Esophagus muscularis mucosa (tissue), 4 donors: ENCODE results near the gene TMEM218. TPM values are rescaled to one million over a fixed set of nuclear protein-coding genes. Genes with fewer than 3 reads are reported as not detected.
"Not testable (repeated sequence)": the region's sequence is repeated elsewhere in the genome, so short reads cannot be mapped to it uniquely, and the experiment has no call there.

ENCODE experiments used
- DNase-seq: peaks from one replicate; pipeline ENCODE4 v3.0.0-alpha.2; 2017; ENCODE audit errors: extremely low spot score
- H3K27ac ChIP-seq, 4 donors: fragments of 200-600 bp; sonication (generic); replicated peaks in 1 of 4; 1 replicate in 3 of 4; 2 replicates in 1 of 4; pipeline ENCODE4 v1.5.1; 2016 to 2019; ENCODE audit warnings: mild to moderate bottlenecking in 1 of 4
- H3K27me3 ChIP-seq, 4 donors: fragments of 200-600 bp; sonication (generic); one replicate each; pipeline versions ENCODE4 v1.5.1 to v1.6.0; 2016 to 2019
- H3K36me3 ChIP-seq, 4 donors: fragments of 200-600 bp; sonication (generic); one replicate each; pipeline ENCODE4 v1.5.1; 2016 to 2019
- H3K4me1 ChIP-seq, 4 donors: fragments of 200-600 bp; sonication (generic); one replicate each; pipeline ENCODE4 v1.5.1; 2016 to 2019
- H3K4me3 ChIP-seq, 4 donors: fragments of 200-600 bp; sonication (generic); 1 replicate in 2 of 4; 2 replicates in 2 of 4; pipeline ENCODE4 v1.5.1; 2016 to 2019; ENCODE audit warnings: mild to moderate bottlenecking in 4 of 4, moderate library complexity in 1 of 4
- H3K9me3 ChIP-seq, 4 donors: fragments of 200-600 bp; sonication (generic); 1 replicate in 3 of 4; 2 replicates in 1 of 4; pipeline ENCODE4 v1.5.1; 2016 to 2019
- CTCF ChIP-seq, 3 experiments: fragments of 200-600 bp in 2 of 3; fragments of 450-650 bp in 1 of 3; sonication (generic) in 2 of 3; IDR thresholded peaks; one replicate each; pipeline ENCODE4 v1.5.1; 2017 to 2019; ENCODE audit warnings: antibody characterized with exemption in 3 of 3, mild to moderate bottlenecking in 2 of 3, moderate library complexity in 1 of 3
- EP300 ChIP-seq: sonication (generic); formaldehyde crosslinking; IDR thresholded peaks from one replicate; pipeline ENCODE4 v1.6.1; 2017; ENCODE audit warnings: antibody characterized with exemption
- POLR2A ChIP-seq: fragments of 450-650 bp; IDR thresholded peaks from one replicate; pipeline ENCODE4 v1.6.1; 2017; ENCODE audit warnings: antibody characterized with exemption, moderate library complexity, mild to moderate bottlenecking, low read depth
- POLR2AphosphoS5 ChIP-seq, 2 donors: sonication (generic); formaldehyde crosslinking; IDR thresholded peaks; one replicate each; pipeline ENCODE4 v1.6.1; 2017; ENCODE audit warnings: antibody characterized with exemption in 2 of 2
- WGBS: methylation state at CpG from one replicate; pipeline ENCODE4 v1.1.5; 2018; 5-methylcytosine and 5-hydroxymethylcytosine counted together
- intact Hi-C: fragments of 100-400 bp; cut with DNase I; formaldehyde crosslinking; loops from one replicate; pipeline ENCODE4 v1.15.1; 2023
- total RNA-seq, 4 donors: library from RNA; depleted of rRNA; stranded (reverse); fragments of >200 nt; gene quantifications; one replicate each; pipeline versions ENCODE4 v1.1.0 to v1.2.1, GENCODE V29; 2016

TMEM218 gene
- total RNA-seq, 4 donors from 2014 or later: 13.1 to 20.4 (median 15.5) TPM

- no peak overlapping the region for H3K4me3 ChIP-seq
- 84% methylated on average over 5 of the region's 5 CpGs for WGBS
- TF ChIP-seq EP300: no peak
- no peak for TF ChIP-seq POLR2AphosphoS5 (IDR thresholded peaks at IDR 0.05)
- no peak for TF ChIP-seq CTCF (IDR thresholded peaks at IDR 0.05)
- TF ChIP-seq POLR2A: no peak
- H3K36me3 ChIP-seq: no peaks in the 10 kb centered on the region
- intact Hi-C loops: no loop called here
- no peaks in the 10 kb centered on the region for H3K9me3 ChIP-seq
- DNase-seq: no peak
- no peaks in the 10 kb centered on the region for H3K27me3 ChIP-seq
- H3K27ac ChIP-seq: no peak overlapping the region
- H3K4me1 ChIP-seq: no peaks in the 10 kb centered on the region
These were observed 54.3 kb downstream of the TMEM218 start for GRCh38 chr11:125056931-125057692.

- H3K27ac ChIP-seq, H3K27me3 ChIP-seq, H3K36me3 ChIP-seq, H3K4me1 ChIP-seq, H3K9me3 ChIP-seq, DNase-seq, H3K4me3 ChIP-seq, intact Hi-C loops: not testable (repeated sequence)
- WGBS: 100% methylated on average over 2 of the region's 2 CpGs
These were observed 55.3 kb downstream of the TMEM218 start for GRCh38 chr11:125056111-125056510.

GRCh38 chr11:125055107-125055715 is 56.2 kb downstream of the TMEM218 start:
- Histone ChIP-seq H3K4me3 (no peak overlapping the region), H3K4me1 (no peaks in the 10 kb centered on the region), H3K27me3 (no peaks in the 10 kb centered on the region), H3K36me3 (no peaks in the 10 kb centered on the region), H3K9me3 (no peaks in the 10 kb centered on the region), H3K27ac (no peak overlapping the region)
- TF ChIP-seq EP300 (no peak), CTCF (IDR thresholded peaks at IDR 0.05) (no peak), POLR2A (no peak), POLR2AphosphoS5 (IDR thresholded peaks at IDR 0.05) (no peak)
- WGBS: 79% methylated on average over 2 of the region's 2 CpGs
- DNase-seq: no peak
- intact Hi-C loops: no loop called here

GRCh38 chr11:125053167-125053566 is 58.3 kb downstream of the TMEM218 start:
- H3K36me3 ChIP-seq: no peaks in the 10 kb centered on the region
- no peak overlapping the region for H3K4me3 ChIP-seq
- H3K27me3 ChIP-seq: no peaks in the 10 kb centered on the region
- H3K9me3 ChIP-seq: no peaks in the 10 kb centered on the region
- no peak overlapping the region for H3K27ac ChIP-seq
- TF ChIP-seq EP300 (no peak), POLR2A (no peak), CTCF (IDR thresholded peaks at IDR 0.05) (no peak), POLR2AphosphoS5 (IDR thresholded peaks at IDR 0.05) (no peak)
- 83% methylated on average over 1 of the region's 1 CpG for WGBS
- intact Hi-C loops: no loop called here
- DNase-seq: no peak
- no peaks in the 10 kb centered on the region for H3K4me1 ChIP-seq

- Histone ChIP-seq H3K27ac (no peak overlapping the region), H3K36me3 (no peaks in the 10 kb centered on the region), H3K4me3 (no peak overlapping the region), H3K27me3 (no peaks in the 10 kb centered on the region), H3K9me3 (no peaks in the 10 kb centered on the region), H3K4me1 (no peaks in the 10 kb centered on the region)
- no peak for DNase-seq
- intact Hi-C loops: no loop called here
- no peak for TF ChIP-seq EP300
These were observed 59.4 kb downstream of the TMEM218 start for GRCh38 chr11:125052047-125052446.
